ENCODE data around the gene MRS2.

GRCh38 chr6:24445704-24446103 lies 43.0 kb downstream of the MRS2 start:
- no peak for TF ChIP-seq CTCF (IDR thresholded peaks at IDR 0.05)
- no peak for TF ChIP-seq POLR2A (IDR thresholded peaks at IDR 0.05)
